ENCODE measurements around the gene SLC1A7.

DNA sequence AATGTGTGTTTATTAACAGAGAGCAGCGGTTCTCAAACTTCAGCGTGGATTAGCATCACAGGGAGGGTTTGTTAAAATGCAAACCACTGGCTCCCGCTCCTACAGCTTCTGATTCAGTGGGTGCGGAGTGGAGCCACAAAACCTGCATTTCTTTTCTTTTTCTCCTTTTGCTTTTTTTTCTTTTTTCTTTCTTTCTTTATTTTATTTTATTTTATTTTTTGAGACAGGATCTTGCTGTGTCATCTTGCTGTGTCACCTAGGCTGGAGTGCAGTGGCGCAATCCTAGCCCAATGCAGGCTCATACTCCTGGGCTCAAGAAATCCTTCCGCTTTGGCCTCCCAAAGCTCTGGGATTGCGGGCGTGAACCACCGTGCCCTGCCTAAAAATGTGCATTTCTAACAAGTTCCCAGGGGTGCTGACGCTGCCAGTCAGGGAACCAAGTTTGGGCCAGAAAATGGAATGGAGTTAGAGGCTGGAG lies 20.9 kb upstream of the SLC1A7 start:
- no peak for TF ChIP-seq CTCF (IDR thresholded peaks at IDR 0.05)
- TF ChIP-seq POLR2A (IDR thresholded peaks at IDR 0.05) = no peak

All from uterus (tissue), 2 donors.